Caco-2 (cell line): ENCODE results near the gene SHPK. TPM values are rescaled to one million over a fixed set of nuclear protein-coding genes. Genes with fewer than 3 reads are reported as not detected.

Experiments used
- BruUV-seq: library from RNA; stranded (reverse); fragments of 400-500 nt; replicated peaks from 2 replicates; lab custom pipeline; 2021; lab: Mats Ljungman, UMichigan
- CTCF ChIA-PET: fragments of 300-600 bp; sonication (Branson Sonifier 250); formaldehyde crosslinking; loops from one replicate; lab custom pipeline; 2022; ENCODE audit warnings: antibody characterized with exemption; lab: Charles Lee
- POLR2A ChIA-PET: fragments of 300-600 bp; sonication (Branson Sonifier 250); formaldehyde crosslinking; loops from one replicate; lab custom pipeline; 2022; ENCODE audit warnings: antibody characterized with exemption; lab: Charles Lee
- DNase-seq, 2 experiments: peaks; one replicate each; pipeline versions ENCODE4 v3.0.0 to v3.0.0-alpha.2; 2020 to 2022
- H3K27me3 ChIP-seq: replicated peaks from 2 replicates; pipeline ENCODE4 v1.6.0; 2011; ENCODE audit warnings: low read length; ENCODE audit not compliant: control insufficient read depth, insufficient read depth
- H3K36me3 ChIP-seq: 2 replicates; pipeline ENCODE4 v1.5.1; 2011; ENCODE audit warnings: low read length; ENCODE audit not compliant: control insufficient read depth, insufficient read depth
- H3K4me1 ChIP-seq: fragments of 250-450 bp; sonication (Bioruptor Pico); 2 replicates; pipeline ENCODE4 v1.5.1; 2020; ENCODE audit warnings: mild to moderate bottlenecking
- H3K4me3 ChIP-seq: 2 replicates; pipeline ENCODE4 v1.5.1; 2011; ENCODE audit warnings: low read depth, mild to moderate bottlenecking, control low read depth, low read length
- H3K9me3 ChIP-seq: fragments of 250-450 bp; sonication (Bioruptor Pico); 2 replicates; pipeline ENCODE4 v1.5.1; 2020; ENCODE audit warnings: mild to moderate bottlenecking, moderate library complexity
- H3K27ac Mint-ChIP-seq: one replicate; pipeline ENCODE4 v1.8.0; 2022; ENCODE audit warnings: mixed read lengths; ENCODE audit not compliant: unreplicated experiment
- H3K27me3 Mint-ChIP-seq: one replicate; pipeline ENCODE4 v1.8.0; 2022; ENCODE audit warnings: mixed read lengths; ENCODE audit not compliant: insufficient read depth, unreplicated experiment
- H3K36me3 Mint-ChIP-seq: one replicate; pipeline ENCODE4 v1.8.0; 2022; ENCODE audit warnings: mild to moderate bottlenecking, mixed read lengths; ENCODE audit not compliant: insufficient read depth, unreplicated experiment
- H3K4me1 Mint-ChIP-seq: one replicate; pipeline ENCODE4 v1.8.0; 2022; ENCODE audit warnings: low read depth, mixed read lengths; ENCODE audit not compliant: unreplicated experiment
- H3K4me3 Mint-ChIP-seq: one replicate; pipeline ENCODE4 v1.8.0; 2022; ENCODE audit warnings: mild to moderate bottlenecking, moderate library complexity, mixed read lengths; ENCODE audit not compliant: unreplicated experiment
- H3K9me3 Mint-ChIP-seq: one replicate; pipeline ENCODE4 v1.8.0; 2022; ENCODE audit warnings: mixed read lengths; ENCODE audit not compliant: unreplicated experiment
- CTCF ChIP-seq, 2 experiments: fragments of 200-600 bp in 1 of 2; IDR thresholded peaks; 1 replicate in 1 of 2; 2 replicates in 1 of 2; pipeline versions ENCODE4 v1.5.1 to v1.8.0; 2011 to 2022; ENCODE audit warnings: antibody characterized with exemption in 1 of 2, control low read depth in 1 of 2, inconsistent platforms in 1 of 2, low read depth in 1 of 2, low read length in 1 of 2, mild to moderate bottlenecking in 1 of 2, moderate library complexity in 1 of 2; ENCODE audit not compliant: insufficient read depth in 1 of 2, severe bottlenecking in 1 of 2, unreplicated experiment in 1 of 2
- intact Hi-C: fragments of 100-400 bp; cut with micrococcal nuclease; formaldehyde crosslinking; loops from one replicate; pipeline ENCODE4 v1.10.0; 2022; ENCODE audit not compliant: unreplicated experiment
- total RNA-seq: library from RNA; stranded (reverse); gene quantifications from 2 replicates; pipeline ENCODE4 v1.2.3, GENCODE V29; 2022

The SHPK gene
- total RNA-seq, 1 experiment from 2014 or later = 17.7 TPM

GRCh38 chr17:3647769-3648555, 11.9 kb upstream of the SHPK start:
- CTCF ChIA-PET = interaction anchor here (0.6 to 1.7 kb wide), 4 partner anchors 12 to 599 kb away, joined by 3 to 9 read pairs (median 5); partner anchors contain the start of genes CTNS and SHPK
- H3K4me1 Mint-ChIP-seq = no peaks in the 10 kb centered on the region
- Histone ChIP-seq H3K27me3 (no peaks in the 10 kb centered on the region), H3K36me3 (no peaks in the 10 kb centered on the region), H3K9me3 (no peaks in the 10 kb centered on the region), H3K4me1 (no peaks in the 10 kb centered on the region), H3K4me3 (no peak overlapping the region)
- DNase-seq = peak; percentile 51 to 54
- peak; percentile 30 to 35 for TF ChIP-seq CTCF (IDR thresholded peaks at IDR 0.05; ENCODE audit: insufficient read depth in 1 of 2, low read depth in 1 of 2, low read length in 1 of 2, severe bottlenecking in 1 of 2, unreplicated experiment in 1 of 2)
- no TSS peak for BruUV-seq
- H3K36me3 Mint-ChIP-seq = peaks cover 5% of the 10 kb centered on the region
- POLR2A ChIA-PET = interaction anchor here (1.6 kb wide), 1 partner anchor 12 kb away, joined by 6 read pairs; the partner anchor contains the start of genes CTNS and SHPK
- intact Hi-C loops = loop anchor here (5.0 kb wide), 1 partner anchor 601 kb away; no protein-coding TSS in a partner anchor
- H3K27ac Mint-ChIP-seq = no peak overlapping the region
- H3K4me3 Mint-ChIP-seq = no peak overlapping the region
- no peaks in the 10 kb centered on the region for H3K27me3 Mint-ChIP-seq
- H3K9me3 Mint-ChIP-seq = no peaks in the 10 kb centered on the region

- Histone ChIP-seq H3K4me3 (no peak overlapping the region), H3K9me3 (no peaks in the 10 kb centered on the region), H3K4me1 (no peaks in the 10 kb centered on the region), H3K27me3 (no peaks in the 10 kb centered on the region), H3K36me3 (no peaks in the 10 kb centered on the region)
- no peak overlapping the region for H3K4me3 Mint-ChIP-seq
- CTCF ChIA-PET = interaction anchor here (0.6 to 1.7 kb wide), 4 partner anchors 11 to 598 kb away, joined by 3 to 9 read pairs (median 5); partner anchors contain the start of genes CTNS and SHPK
- no peaks in the 10 kb centered on the region for H3K9me3 Mint-ChIP-seq
- DNase-seq = no peak
- no peak overlapping the region for H3K27ac Mint-ChIP-seq
- no peaks in the 10 kb centered on the region for H3K4me1 Mint-ChIP-seq
- no peaks in the 10 kb centered on the region for H3K27me3 Mint-ChIP-seq
- no TSS peak for BruUV-seq
- POLR2A ChIA-PET = interaction anchor here (1.6 kb wide), 1 partner anchor 11 kb away, joined by 6 read pairs; the partner anchor contains the start of genes CTNS and SHPK
- peaks cover 5% of the 10 kb centered on the region for H3K36me3 Mint-ChIP-seq
- TF ChIP-seq CTCF (IDR thresholded peaks at IDR 0.05; ENCODE audit: insufficient read depth in 1 of 2, low read depth in 1 of 2, low read length in 1 of 2, severe bottlenecking in 1 of 2, unreplicated experiment in 1 of 2) = no peak
- intact Hi-C loops = loop anchor here (5.0 kb wide), 1 partner anchor 600 kb away; no protein-coding TSS in a partner anchor
Observed at GRCh38 chr17:3647251-3647650, 11.2 kb upstream of the SHPK start.

- BruUV-seq = no TSS peak
- no peaks in the 10 kb centered on the region for H3K9me3 ChIP-seq
- peaks cover 6% of the 10 kb centered on the region for H3K36me3 Mint-ChIP-seq
- no peaks in the 10 kb centered on the region for H3K36me3 ChIP-seq
- TF ChIP-seq CTCF (IDR thresholded peaks at IDR 0.05; ENCODE audit: insufficient read depth in 1 of 2, low read depth in 1 of 2, low read length in 1 of 2, severe bottlenecking in 1 of 2, unreplicated experiment in 1 of 2) = no peak
- H3K4me1 ChIP-seq = no peaks in the 10 kb centered on the region
- no peak overlapping the region for H3K27ac Mint-ChIP-seq
- ChIA-PET CTCF (interaction anchor here (0.7 kb wide), 1 partner anchor 10 kb away, joined by 3 read pairs; no protein-coding TSS in a partner anchor), POLR2A (no interaction called here)
- H3K27me3 ChIP-seq = no peaks in the 10 kb centered on the region
- DNase-seq = no peak
- no peak overlapping the region for H3K4me3 ChIP-seq
- intact Hi-C loops = loop anchor here (5.0 kb wide), 1 partner anchor 598 kb away; no protein-coding TSS in a partner anchor
- no peaks in the 10 kb centered on the region for H3K27me3 Mint-ChIP-seq
- no peak overlapping the region for H3K4me3 Mint-ChIP-seq
- no peaks in the 10 kb centered on the region for H3K4me1 Mint-ChIP-seq
- H3K9me3 Mint-ChIP-seq = no peaks in the 10 kb centered on the region
Observed at GRCh38 chr17:3645310-3645709, 9.3 kb upstream of the SHPK start.
